Posterior vena cava (tissue), 2 donors: Measurements from ENCODE around the gene EEF1E1. TPM values are rescaled to one million over a fixed set of nuclear protein-coding genes. Genes with fewer than 3 reads are reported as not detected.
"Not testable (repeated sequence)": the region's sequence is repeated elsewhere in the genome, so short reads cannot be mapped to it uniquely, and the experiment has no call there.

Experiments used
- DNase-seq: peaks from one replicate; pipeline ENCODE4 v3.0.0-alpha.2; 2020; ENCODE audit warnings: low spot score
- intact Hi-C, 2 donors: fragments of 100-400 bp; cut with DNase I; formaldehyde crosslinking; loops; one replicate each; pipeline versions ENCODE4 v1.14.1 to v1.14.2; 2022 to 2023
- total RNA-seq, 2 donors: library from RNA; stranded (reverse); fragmentation: NEBNext Ultra II Directional; extraction: Animal tissue kit (Norgen Biotek cat#: 25700); gene quantifications; one replicate each; pipeline ENCODE4 v1.2.1, GENCODE V29; 2021
- donor health status: DM: yes; HTN: yes; CAD: no.
- donor health status: DM: yes; HTN: yes; CAD: no.

The EEF1E1 gene
- total RNA-seq, 2 donors from 2014 or later, result 16.0 to 22.3 TPM

- intact Hi-C loops, result no loop called here
These were observed 33.2 kb downstream of the EEF1E1 start for GRCh38 chr6:8069151-8069550.

GRCh38 chr6:8066108-8066507 lies 36.2 kb downstream of the EEF1E1 start:
- intact Hi-C loops, result no loop called here
- DNase-seq, result no peak

More at GRCh38 chr6:8069151-8069550, 33.2 kb downstream of the EEF1E1 start:
- DNase-seq, result no peak

GRCh38 chr6:8065519-8065911 lies 36.8 kb downstream of the EEF1E1 start:
- intact Hi-C loops, result no loop called here
- DNase-seq, result no peak

DNA sequence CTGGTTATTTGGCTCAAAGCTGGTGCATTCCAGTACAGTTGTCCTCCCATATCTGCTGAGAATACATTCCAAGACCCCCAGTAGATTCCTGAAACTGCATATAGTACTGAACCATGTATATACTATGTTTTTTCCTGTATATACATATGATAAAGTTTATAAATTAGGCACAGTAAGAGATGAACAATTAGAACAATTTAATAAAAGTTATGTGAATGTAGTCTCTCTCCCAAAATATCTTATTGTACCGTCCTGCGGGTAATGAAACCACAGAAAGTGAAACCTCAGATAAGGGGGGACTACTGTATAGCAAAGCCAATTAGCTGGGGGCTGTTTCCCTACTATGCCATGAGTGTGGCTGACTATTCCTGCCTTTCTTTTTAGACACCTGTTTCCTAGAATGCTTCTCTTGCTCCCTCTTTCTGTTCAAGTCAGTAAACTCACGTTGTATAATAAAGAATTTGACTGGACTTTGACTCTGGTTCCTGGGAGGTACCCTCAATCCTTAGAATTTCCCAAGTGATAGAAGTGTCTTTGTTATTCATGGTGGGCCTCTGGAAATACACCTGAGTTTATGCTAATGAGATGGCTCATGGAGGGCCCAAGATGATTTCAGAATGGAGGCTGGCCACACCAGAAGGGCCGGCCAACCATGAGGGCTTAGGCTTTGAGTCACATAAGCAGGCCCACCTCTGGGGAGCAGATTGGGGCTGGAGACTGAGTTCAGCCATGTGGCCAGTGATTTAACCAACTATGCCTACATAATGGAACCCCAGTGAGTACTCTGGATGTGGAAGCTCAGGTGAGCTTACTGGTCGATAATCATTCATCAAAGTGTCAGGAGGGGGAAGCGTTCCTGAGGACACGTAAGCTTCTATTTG lies 37.5 kb downstream of the EEF1E1 start:
- DNase-seq, result no peak
- intact Hi-C loops, result no loop called here

DNA sequence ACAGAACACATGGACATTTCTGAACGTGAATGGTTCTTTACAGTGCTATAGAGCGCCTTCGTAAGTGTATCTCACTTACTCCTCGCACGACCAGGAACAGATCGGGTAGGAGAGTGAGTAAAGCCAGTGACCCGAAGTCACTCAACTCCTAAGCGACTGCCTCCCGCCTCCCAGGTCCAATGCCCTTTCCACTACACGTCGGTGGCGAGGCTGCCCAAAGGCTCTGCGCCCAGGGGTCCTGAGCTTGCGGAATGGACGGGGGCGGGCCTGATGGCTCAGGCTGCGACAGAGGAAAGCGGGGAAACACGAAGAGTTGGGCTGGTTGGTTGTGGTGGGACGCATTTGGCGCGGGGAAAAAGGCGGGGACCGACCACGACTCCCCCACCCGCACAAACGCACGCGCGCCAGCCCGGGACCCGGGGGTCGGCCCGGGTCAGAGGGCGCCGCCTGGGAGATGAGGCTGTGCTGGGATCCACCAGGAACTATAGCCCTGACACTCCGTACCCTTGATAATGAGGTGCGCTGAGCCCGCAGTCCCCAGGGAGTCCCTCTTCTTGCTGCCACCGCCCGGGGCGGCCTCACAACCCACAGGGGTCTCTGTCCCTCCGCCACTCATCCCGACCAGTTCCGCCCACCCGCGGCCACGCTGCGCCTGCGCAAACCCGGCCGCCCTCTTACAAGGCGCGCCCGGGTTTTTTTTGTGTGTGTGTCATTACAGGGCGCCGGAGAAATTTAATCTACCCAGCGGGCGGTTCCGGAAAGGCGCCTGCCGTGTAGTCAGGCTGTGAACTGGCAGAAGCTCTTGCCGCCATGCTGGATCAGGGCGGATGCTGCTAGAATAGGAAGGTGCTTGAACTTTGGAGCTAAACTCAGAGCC lies 38.3 kb downstream of the EEF1E1 start, which contains the start of gene BLOC1S5:
Gene BLOC1S5, minus strand, starts transcription at position 629 of the 877 bp plus-strand sequence. Its CDS starts 13 bp downstream, at position 616.
- DNase-seq, result peak; percentile 98
- intact Hi-C loops, result no loop called here

GRCh38 chr6:8061736-8062135 lies 40.6 kb downstream of the EEF1E1 start:
- intact Hi-C loops, result no loop called here
- DNase-seq, result no peak

GRCh38 chr6:8060346-8060745 lies 42.0 kb downstream of the EEF1E1 start:
- intact Hi-C loops, result no loop called here
- no peak for DNase-seq

DNA sequence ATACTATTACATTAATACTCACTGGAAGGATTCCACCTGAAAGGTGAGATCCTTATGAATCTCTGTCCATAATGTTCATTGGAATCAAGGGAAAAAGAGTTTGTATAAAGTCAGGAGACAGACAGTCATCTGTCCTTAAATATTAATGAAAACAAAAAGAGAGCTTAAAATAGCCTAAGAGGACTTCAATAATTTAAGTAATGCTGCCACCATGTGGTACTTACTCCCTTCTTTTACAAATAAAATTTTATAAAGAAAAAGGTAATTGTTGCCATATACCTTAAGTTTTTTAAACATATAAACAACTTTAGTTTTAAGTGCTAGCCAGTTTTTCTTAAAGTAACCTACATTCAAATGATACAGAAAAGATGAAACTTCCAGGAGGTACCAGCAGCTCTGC lies 43.2 kb downstream of the EEF1E1 start:
- no peak for DNase-seq
- intact Hi-C loops, result no loop called here

GRCh38 chr6:8057793-8058192 lies 44.6 kb downstream of the EEF1E1 start:
- DNase-seq, result no peak
- intact Hi-C loops, result no loop called here

- no peak for DNase-seq
- intact Hi-C loops, result no loop called here
These were observed 45.1 kb downstream of the EEF1E1 start for GRCh38 chr6:8057263-8057662.

- no peak for DNase-seq
- intact Hi-C loops, result no loop called here
These were observed 48.1 kb downstream of the EEF1E1 start for GRCh38 chr6:8054276-8054675.

DNA sequence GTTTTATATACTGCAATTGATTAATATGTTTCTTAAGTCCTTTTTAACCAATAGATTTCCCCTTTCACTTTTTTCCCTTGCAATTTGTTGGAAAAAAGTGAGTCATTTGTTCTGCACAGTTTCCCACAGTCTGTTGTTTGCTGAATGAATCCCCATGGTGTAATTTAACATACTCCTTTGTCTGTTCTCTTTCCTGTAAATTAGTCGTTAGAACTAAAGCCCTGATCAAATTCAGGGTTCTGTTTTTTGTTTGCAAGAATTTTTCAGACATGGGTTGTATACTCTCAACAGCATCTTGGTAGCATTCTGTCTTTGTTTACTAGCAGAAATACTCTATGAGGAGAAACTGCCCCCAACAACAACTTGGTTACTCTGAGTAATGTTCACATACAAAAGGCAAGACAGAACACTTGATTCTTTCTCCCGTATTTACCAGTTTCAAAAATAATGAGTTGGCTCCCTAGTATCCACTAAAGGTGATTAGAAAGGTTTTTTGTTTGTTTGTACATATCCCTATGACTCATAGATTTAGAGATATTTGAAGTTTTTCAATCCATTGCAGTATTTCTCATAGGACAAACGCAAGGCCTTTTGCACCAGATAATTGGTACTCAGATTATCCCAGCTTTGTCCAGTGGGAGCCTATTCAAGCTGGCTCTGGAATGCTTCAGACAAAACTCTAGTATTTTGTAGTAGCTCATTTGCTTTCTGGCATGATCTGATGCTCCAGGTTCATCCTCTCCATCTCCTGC lies 54.6 kb downstream of the EEF1E1 start:
- DNase-seq, result no peak
- intact Hi-C loops, result no loop called here

DNA sequence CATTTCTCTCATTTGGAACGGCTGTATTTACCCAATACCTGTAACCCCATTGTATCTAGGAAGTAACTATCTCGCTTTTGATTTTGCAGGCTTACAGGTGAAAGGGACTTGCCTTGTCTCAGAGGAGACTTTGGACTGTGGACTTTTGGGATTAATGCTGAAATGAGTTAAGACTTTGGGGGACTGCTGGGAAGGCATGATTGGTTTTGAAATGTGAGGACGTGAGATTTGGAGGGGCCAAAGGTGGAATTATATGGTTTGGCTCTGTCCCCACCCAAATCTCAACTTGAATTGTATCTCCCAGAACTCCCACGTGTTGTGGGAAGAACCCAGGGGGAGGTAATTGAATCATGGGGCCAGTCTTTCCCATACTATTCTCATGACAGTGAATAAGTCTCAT lies 56.6 kb downstream of the EEF1E1 start:
- not testable (repeated sequence) for DNase-seq

GRCh38 chr6:8043221-8043620 lies 59.1 kb downstream of the EEF1E1 start:
- intact Hi-C loops, result no loop called here
- no peak for DNase-seq

More for the DNA sequence above, 56.6 kb downstream of the EEF1E1 start:
- intact Hi-C loops, result not testable (repeated sequence)

DNA sequence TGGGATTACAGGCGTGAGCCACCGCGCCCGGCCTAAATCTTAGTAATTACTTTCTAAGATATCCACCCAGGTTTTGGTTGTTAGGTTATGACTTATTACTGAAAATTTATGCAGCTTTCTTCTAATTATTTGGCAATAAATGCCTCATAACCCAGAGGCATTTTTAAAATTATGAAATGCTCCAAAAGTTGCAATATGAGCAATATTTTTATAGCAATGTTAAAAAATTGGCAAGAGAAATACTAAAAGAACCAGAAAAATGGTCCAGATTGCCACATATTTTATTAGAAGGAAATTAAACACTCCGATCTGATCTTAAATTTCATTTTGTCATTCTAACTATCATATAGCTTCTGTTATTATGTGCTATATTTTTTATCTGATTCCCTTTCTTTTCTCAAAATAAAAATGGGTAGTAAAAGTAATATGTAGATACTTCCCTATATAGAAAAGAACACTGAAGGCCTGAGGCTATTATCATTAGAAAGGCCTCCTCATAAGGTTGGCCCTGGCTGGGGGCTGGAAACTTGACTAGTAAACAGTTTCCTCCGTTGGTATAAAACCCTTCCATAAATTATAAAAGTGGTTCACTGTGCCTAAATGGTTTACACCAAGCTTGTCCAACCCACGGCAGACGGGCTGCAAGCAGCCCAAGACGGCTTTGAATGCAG lies 60.3 kb downstream of the EEF1E1 start:
- no peak for DNase-seq
- intact Hi-C loops, result no loop called here

DNA sequence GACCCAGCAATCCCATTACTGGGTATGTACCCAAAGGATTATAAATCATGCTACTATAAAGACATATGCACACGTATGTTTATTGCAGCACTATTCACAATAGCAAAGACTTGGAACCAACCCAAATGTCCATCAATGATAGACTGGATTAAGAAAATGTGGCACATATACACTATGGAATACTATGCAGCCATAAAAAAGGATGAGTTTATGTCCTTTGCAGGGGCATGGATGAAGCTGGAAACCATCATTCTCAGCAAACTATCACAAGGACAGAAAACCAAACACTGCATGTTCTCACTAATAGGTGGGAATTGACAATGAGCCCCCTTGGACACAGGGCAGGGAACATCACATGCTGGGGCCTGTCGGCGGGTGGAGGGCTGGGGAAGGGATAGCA lies 68.2 kb downstream of the EEF1E1 start:
- intact Hi-C loops, result not testable (repeated sequence)

DNA sequence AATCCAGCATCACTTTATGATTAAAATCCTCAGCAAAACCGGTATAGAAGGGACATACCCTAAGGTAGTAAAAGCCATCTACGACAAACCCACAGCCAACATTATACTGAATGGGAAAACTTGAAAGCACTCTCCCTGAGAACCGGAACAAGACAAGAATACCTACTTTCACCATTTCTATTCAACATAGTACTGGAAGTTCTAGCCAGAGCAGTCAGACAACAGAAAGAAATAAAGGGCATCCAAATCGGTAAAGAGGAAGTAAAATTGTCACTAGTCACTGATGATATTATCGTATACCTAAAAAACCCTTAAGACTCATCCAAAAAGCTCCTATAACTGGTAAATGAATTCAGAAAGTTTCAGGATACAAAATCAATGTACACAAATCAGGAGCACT lies 71.4 kb downstream of the EEF1E1 start:
- intact Hi-C loops, result no loop called here
- DNase-seq, result no peak

More for the DNA sequence above, 68.2 kb downstream of the EEF1E1 start:
- not testable (repeated sequence) for DNase-seq
